Transverse colon (tissue), 3 donors: ENCODE results near the gene ESRRG.

Experiments used
- EP300 ChIP-seq: sonication (generic); formaldehyde crosslinking; IDR thresholded peaks from one replicate; pipeline ENCODE4 v1.6.1; 2017; ENCODE audit warnings: antibody characterized with exemption, low read depth
- POLR2A ChIP-seq: fragments of 450-650 bp; IDR thresholded peaks from one replicate; pipeline ENCODE4 v1.6.1; 2016; ENCODE audit warnings: antibody characterized with exemption, mild to moderate bottlenecking, moderate library complexity
- TF ChIP-seq, protein P1 (sequence below), 5 experiments: fragments of 200-600 bp in 3 of 5; fragments of 450-650 bp in 2 of 5; sonication (generic) in 3 of 5; IDR thresholded peaks; 1 replicate in 2 of 5; 2 replicates in 3 of 5; pipeline ENCODE4 v1.5.1; 2016 to 2017; ENCODE audit warnings: antibody characterized with exemption in 5 of 5, inconsistent platforms in 3 of 5, mild to moderate bottlenecking in 2 of 5, moderate library complexity in 1 of 5

DNA sequence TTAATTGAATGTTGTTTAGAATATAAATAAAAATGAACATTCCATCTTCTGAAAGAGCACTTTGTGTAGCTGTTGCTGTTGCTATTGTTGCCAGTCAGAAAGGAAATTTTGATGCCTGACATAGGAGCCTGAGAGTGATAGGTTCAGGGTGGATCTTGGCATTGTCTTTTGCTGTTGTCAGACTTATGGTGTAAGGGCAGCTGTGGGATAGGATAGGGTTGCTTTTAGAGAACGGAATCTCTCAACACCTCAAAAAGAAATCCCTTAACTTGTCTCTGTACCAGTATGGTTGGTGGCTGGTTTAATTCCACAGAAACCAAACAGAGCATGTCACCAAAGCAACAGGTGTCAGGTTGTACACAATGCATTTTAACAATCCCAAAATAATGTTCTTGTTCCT, 62.7 kb downstream of the ESRRG start:
- TF ChIP-seq, protein P1, sequence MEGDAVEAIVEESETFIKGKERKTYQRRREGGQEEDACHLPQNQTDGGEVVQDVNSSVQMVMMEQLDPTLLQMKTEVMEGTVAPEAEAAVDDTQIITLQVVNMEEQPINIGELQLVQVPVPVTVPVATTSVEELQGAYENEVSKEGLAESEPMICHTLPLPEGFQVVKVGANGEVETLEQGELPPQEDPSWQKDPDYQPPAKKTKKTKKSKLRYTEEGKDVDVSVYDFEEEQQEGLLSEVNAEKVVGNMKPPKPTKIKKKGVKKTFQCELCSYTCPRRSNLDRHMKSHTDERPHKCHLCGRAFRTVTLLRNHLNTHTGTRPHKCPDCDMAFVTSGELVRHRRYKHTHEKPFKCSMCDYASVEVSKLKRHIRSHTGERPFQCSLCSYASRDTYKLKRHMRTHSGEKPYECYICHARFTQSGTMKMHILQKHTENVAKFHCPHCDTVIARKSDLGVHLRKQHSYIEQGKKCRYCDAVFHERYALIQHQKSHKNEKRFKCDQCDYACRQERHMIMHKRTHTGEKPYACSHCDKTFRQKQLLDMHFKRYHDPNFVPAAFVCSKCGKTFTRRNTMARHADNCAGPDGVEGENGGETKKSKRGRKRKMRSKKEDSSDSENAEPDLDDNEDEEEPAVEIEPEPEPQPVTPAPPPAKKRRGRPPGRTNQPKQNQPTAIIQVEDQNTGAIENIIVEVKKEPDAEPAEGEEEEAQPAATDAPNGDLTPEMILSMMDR (IDR thresholded peaks at IDR 0.05), result no peak
- TF ChIP-seq EP300, result no peak
- TF ChIP-seq POLR2A, result no peak
